ENCODE results near the gene TNFSF11.
A peak's percentile ranks its signal among the peaks of the same experiment; 100 is the strongest.

The TNFSF11 gene, protein sequence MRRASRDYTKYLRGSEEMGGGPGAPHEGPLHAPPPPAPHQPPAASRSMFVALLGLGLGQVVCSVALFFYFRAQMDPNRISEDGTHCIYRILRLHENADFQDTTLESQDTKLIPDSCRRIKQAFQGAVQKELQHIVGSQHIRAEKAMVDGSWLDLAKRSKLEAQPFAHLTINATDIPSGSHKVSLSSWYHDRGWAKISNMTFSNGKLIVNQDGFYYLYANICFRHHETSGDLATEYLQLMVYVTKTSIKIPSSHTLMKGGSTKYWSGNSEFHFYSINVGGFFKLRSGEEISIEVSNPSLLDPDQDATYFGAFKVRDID

GRCh38 chr13:42574011-42574410 is at the start of gene TNFSF11:
TNFSF11 (plus strand) TSS chr13:42574152; CDS start chr13:42574304, 152 bp downstream.
- peak in 1 of 3 donors; percentile 13 for DNase-seq (ENCODE audit: low read depth in 2 of 3, low spot score in 1 of 3)

DNA sequence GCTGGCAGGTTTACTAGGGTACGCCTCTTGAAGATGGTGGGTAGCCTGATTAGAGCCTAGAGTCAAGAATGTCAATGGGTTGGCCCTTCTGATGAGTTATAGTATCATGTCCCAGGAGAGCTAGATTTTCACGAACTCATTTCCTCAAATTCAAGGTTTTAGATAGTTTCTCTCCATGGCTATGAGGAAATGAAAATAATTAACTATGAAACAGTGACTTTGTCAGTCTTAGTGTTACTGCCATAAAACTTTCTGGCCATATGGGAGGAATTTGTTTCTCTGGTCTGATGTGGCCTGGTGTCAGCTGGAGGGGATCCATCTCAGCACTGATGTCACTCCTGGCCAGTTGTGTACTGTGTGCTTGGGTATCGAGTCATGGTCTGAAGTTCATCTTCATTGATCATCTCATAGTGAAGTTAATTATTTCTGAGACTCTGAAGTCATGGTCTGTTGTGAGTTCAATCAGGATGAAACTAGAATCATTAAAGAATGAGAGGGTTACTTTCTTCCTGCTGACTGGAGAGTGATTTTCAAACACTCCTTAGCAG is 49.4 kb upstream of the TNFSF11 start:
- no peak for DNase-seq (ENCODE audit: low read depth in 2 of 3, low spot score in 1 of 3)

- no peak for DNase-seq (ENCODE audit: low read depth in 2 of 3, low spot score in 1 of 3)
Measured at GRCh38 chr13:42525035-42525504, 48.9 kb upstream of the TNFSF11 start.

DNA sequence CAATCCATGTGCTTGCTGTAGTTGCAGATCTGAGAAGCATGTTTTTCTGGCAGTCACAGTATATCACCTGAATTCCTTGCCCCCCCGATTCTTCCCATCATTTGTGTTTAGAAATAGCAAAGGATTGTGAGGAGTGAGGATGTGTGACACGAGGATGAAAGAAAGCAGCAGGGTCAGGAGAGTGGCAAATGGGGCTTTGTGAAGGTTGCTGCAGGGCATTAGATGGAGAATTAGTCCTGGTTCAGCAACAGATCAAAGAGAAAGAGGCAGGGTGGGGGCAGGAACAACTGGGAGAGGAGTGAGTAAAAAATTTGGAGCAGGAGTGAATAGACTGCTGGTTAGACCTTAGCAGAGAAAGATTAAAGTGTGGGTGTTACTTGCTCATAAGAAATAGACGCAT is 47.7 kb upstream of the TNFSF11 start:
- no peak for DNase-seq (ENCODE audit: low read depth in 2 of 3, low spot score in 1 of 3)

- DNase-seq (ENCODE audit: low read depth in 2 of 3, low spot score in 1 of 3): no peak
Measured at GRCh38 chr13:42526804-42527203, 47.1 kb upstream of the TNFSF11 start.

DNA sequence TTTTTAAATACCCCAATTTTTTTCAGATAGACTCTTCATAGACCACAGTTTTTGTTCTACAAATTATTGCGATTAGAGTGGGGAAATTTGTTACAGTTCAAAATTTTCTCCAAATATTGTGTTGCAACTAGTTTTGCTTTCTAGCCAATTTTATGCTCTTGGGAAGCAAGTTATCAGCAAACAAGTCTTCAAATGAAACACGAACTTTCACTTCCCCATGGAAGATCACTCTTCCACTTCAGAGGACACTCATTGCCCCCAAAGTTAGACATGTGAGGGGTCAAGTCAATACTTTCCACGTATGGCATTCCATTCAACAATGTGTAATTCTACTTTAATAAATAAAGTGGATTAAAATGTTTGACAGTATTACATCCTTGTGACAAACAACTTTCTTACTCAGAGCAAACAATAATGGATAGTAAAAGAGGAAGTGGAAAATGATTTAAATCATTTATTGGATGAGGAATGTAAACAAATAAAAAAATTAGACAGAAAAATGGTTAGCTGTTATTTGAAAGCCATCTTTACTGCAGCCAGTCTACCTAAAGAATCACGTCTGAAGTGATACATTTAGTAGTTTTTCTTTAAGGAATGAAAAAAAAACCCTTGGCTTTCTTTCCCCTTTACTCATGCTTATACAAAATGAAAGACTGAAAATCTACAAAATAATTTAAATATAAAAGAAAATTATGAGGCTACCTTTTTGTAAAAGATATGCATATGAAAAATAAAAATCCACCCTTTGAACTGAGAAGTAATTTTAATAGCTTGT is 41.2 kb upstream of the TNFSF11 start:
- no peak for DNase-seq (ENCODE audit: low read depth in 2 of 3, low spot score in 1 of 3)

GRCh38 chr13:42533336-42533591 is 40.7 kb upstream of the TNFSF11 start:
- DNase-seq (ENCODE audit: low read depth in 2 of 3, low spot score in 1 of 3): no peak

GRCh38 chr13:42534785-42535184 is 39.2 kb upstream of the TNFSF11 start:
- no peak for DNase-seq (ENCODE audit: low read depth in 2 of 3, low spot score in 1 of 3)

DNA sequence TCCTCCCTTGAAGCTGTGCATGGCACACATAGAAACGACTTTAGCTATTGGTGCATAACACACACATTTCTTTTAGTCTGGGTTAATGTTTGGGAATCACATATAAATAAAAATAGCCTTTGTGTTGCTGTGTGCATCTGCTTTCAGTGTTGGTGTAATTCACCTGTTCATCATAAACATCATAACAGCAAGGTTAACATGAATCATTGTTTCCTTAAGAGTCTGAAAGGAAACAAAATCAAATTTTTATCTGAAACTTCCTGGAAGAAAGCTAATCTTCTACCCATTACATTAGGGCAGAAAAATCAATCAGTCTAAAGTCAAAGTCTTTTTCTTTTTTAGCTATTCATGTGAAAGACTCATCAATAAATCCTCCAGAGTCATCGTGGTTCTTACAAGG is 35.0 kb upstream of the TNFSF11 start:
- no peak for DNase-seq (ENCODE audit: low read depth in 2 of 3, low spot score in 1 of 3)

DNA sequence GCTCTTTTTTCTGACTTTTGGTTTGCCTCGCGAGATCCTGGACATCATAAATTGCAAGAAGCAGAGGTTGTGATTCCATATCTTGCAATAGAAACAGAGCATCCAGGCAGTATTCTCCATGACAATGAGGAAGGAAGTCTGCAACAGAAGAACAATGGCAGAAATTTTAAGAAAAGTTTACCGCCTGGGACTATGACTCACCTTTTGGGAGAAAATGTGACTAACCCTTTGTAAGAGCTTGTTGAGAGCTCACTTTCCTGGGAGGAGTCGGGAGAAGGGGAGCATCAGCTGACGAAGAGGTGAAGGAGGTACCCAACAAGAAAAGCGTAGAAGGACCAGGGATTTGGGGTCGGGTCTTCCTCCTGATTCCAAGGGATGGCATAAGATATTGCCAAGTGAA is 34.3 kb upstream of the TNFSF11 start:
- no peak for DNase-seq (ENCODE audit: low read depth in 2 of 3, low spot score in 1 of 3)

- DNase-seq (ENCODE audit: low read depth in 2 of 3, low spot score in 1 of 3): no peak
Measured at GRCh38 chr13:42543215-42543797, 30.6 kb upstream of the TNFSF11 start.

DNA sequence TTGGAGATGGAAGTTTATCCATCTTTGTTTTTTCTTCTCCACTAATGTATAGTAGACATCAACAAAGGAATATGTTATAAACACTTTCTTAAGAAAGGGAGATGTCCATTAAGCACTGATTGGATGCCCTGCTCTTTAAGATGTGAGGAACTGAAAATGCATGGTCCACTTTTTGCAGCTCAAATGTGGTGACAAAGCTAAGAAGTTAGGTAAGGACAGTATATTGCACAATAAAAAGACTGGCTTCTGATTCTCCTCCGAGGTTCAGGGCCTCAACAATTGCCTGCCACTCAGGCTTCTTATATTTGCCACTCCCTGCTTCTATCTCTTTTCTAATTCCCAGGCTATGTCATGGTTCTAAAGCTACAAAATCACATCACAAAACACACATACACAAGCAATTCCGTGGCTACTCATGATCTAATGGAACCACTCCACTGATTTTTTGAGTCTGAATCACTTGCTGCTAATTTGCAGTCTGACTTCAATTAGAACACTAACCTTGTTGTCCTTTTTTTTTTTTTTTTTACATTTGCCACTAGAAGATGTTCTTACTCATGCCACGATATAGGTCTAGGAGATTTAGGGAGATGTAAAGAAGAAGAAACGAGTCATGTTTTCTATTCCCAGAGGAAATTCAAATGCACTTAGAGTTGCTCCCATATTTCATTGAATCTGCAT is 29.6 kb upstream of the TNFSF11 start:
- no peak for DNase-seq (ENCODE audit: low read depth in 2 of 3, low spot score in 1 of 3)

DNA sequence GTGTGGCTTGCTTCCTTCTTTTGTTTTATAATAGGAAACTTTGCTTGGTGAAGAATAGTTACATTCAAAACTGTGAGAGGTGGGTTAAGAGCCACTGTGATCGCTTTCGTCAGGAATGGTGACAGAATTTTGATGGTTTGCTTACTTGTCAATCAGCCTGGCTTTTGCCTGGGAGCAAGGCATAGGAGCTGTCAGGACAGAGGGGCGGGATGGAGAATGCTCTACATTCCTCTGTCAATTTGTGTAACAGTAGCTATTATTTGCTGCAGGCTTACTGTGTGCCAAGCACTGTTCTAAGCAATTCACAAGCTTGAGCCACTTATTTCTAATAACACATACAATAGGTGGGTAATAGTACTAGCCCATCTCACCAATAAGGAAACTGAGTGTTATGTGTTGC is 28.1 kb upstream of the TNFSF11 start:
- no peak for DNase-seq (ENCODE audit: low read depth in 2 of 3, low spot score in 1 of 3)

DNA sequence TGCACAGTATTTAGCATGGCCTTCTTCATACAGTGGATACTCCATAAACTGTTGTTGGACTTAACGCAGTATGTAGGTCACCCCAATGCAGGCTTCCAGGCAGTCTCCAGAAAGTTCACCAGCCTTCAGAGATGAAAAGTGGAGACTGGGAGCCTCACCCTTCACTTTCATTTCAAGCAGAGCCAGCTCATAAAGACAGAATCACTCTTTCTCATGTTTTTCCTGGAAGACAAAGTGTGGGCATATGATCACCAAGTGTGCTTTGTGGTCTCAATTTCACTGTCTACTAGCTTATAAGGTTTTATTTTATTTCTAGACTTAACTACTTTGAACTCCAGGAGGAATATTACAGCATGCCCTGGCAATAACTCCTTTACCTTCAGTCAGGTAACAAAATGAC is 26.3 kb upstream of the TNFSF11 start:
- no peak for DNase-seq (ENCODE audit: low read depth in 2 of 3, low spot score in 1 of 3)

DNA sequence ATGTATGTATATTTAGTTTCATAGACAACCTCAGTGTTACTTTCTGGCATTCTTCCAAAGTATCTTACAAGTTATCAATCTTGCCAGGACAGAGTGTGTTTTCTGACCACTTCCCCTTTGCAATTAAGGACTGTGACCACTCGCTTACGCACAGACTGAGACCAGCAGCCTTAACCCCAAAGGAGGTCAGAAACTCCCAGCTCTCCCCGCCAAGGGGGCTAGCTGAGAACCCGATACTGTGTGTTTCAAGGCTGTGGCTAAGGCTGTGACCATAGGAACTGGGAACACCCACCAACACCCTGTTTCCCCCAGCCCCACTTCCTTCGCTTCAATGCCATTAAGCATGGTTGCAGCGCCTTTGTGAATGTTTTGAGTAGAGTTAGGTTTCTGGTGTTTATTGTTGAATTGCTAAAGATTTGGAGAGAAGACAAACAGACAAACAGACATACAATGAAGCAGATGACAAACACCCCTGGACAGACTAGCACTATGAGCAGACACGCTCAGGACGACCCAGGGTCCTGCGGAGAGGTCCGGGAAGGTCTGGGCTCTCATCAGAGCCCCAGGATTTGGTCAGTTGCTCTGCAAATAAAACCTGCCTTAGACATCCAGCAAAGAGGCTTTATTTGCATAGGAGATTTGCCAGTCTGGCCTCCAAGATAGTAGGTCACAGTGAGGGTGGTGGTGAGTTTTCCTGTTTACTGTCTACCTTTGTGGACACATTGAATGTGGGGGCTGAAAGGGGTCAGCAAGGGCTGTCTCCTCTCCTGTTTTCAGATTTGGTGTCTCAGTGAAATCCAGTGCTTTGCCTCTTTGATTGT is 25.0 kb upstream of the TNFSF11 start:
- no peak for DNase-seq (ENCODE audit: low read depth in 2 of 3, low spot score in 1 of 3)

DNA sequence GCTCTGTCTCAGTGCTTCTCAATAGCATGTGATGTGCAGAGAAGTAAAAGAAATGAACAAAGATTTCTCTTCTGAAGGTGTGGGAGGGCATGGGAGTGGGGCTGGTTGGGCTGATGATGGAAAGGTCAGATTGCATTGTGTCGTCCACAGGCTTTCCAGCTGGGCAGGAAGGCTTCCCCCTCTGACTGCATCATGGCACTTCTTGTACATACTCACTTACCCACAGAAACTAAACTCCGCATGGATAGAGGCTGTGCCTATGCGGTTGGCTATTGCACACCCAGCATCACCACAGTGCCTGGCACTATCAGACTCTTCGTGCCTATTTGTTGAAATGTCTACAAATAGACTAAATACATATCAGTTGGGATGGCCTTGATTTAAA is 24.4 kb upstream of the TNFSF11 start:
- no peak for DNase-seq (ENCODE audit: low read depth in 2 of 3, low spot score in 1 of 3)

GRCh38 chr13:42551611-42552010 is 22.3 kb upstream of the TNFSF11 start:
- DNase-seq (ENCODE audit: low read depth in 2 of 3, low spot score in 1 of 3): no peak

DNA sequence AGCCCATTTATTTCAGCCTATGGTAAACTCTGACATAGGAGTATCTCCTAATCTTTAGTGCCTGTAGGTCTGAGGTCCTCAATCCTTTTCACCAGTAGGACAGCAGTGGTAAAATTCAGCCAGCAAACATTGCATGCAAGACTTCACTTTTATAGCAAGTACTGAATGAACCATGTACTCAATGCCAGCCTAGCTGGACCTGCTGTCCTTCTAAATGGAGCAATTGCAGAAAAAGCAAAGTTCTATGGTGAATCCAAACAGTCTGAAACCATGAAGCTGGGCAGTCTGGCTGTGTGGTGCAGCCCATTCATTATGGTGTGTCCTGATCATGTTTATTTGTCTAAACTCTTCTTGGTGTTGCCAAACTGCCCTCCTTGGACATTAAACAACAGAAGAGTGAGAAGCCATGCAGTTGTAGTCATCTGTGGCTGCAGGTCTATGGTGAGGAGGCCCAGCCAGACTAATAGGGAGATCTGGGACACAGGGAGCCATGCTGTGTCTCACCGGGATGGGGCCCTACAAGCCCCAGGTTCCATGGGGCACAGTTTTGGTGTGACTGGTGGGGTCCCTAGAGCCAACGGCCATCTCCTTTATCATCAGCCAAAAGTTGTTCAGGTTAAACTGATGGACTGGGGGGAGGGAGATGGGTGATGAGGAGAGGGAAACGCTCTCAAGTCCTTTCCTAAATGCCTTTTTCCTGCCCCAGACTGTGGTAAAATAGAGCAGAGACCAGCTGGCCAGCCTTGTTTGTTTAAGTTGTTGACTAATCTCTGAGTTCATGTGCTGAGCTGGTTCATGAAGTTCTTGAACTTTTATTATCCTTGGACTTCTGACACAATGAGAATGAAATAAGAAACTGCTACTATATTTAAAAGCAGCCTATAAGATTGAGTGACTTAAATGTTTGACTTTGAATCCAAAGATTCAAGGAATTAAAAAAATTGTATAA is 20.6 kb upstream of the TNFSF11 start:
- no peak for DNase-seq (ENCODE audit: low read depth in 2 of 3, low spot score in 1 of 3)

DNA sequence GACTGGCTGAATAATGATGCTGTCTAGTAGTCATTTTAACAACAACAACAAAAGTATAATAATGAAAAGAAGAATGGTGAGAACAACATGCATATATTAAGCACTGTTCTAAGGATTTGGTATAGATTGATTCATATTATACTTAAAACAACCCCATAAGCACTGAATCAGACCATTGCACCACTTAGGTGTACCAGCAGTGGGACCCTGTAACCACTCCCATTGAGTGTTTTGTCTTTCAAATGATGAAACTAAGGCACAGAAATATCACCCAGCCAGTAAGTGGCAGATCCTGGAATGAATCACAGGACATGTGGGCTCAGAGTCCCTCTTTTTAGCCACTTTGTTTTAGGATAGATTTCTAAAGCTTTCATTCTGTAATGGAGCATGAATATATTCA is 14.9 kb upstream of the TNFSF11 start:
- no peak for DNase-seq (ENCODE audit: low read depth in 2 of 3, low spot score in 1 of 3)

Data from stimulated activated CD4-positive, alpha-beta T cell treated with anti-CD3 and anti-CD28 coated beads, Interleukin-12 subunit alpha, Interleukin-12 subunit beta, amount 100 ng/mL, for 48 hours (primary cell).